Stimulated activated effector memory CD8-positive, alpha-beta T cell treated with anti-CD3 and anti-CD28 coated beads, Interleukin-12 subunit alpha, Interleukin-12 subunit beta, amount 100 ng/mL, for 72 hours (primary cell): ENCODE measurements around the gene MRPL51.

ENCODE experiments used
- ATAC-seq: fragments of 150-1000 bp; cut with Tn5 transposase; 2 replicates; pipeline ENCODE4 v1.10.0; 2021
- DNase-seq, 2 donors: peaks; one replicate each; pipeline ENCODE4 v3.0.0; 2021 to 2022; ENCODE audit warnings: low spot score in 2 of 2
- H3K27ac Mint-ChIP-seq: one replicate; pipeline ENCODE4 v1.8.0; 2022; ENCODE audit warnings: mild to moderate bottlenecking, mixed read lengths
- H3K36me3 Mint-ChIP-seq: one replicate; pipeline ENCODE4 v1.8.0; 2022; ENCODE audit warnings: mild to moderate bottlenecking, mixed read lengths
- H3K4me1 Mint-ChIP-seq: one replicate; pipeline ENCODE4 v1.8.0; 2022; ENCODE audit warnings: mixed read lengths
- H3K4me3 Mint-ChIP-seq: one replicate; pipeline ENCODE4 v1.8.0; 2022; ENCODE audit warnings: mild to moderate bottlenecking, mixed read lengths
- H3K9me3 Mint-ChIP-seq: one replicate; pipeline ENCODE4 v1.8.0; 2022; ENCODE audit warnings: mixed read lengths

Gene MRPL51

GRCh38 chr12:6444704-6445688 lies 48.1 kb downstream of the MRPL51 start, which contains the start of gene CD27:
Gene CD27, plus strand, starts transcription at chr12:6444955. Its CDS starts 141 bp downstream, at chr12:6445096.
- H3K27ac Mint-ChIP-seq: peak within 1 kb of the TSS; percentile 91
- peaks cover 39% of the 10 kb centered on the region for H3K36me3 Mint-ChIP-seq
- H3K4me3 Mint-ChIP-seq: peak within 1 kb of the TSS; percentile 87
- DNase-seq (no peak), ATAC-seq (peak; percentile 45)
- peaks cover 65% of the 10 kb centered on the region for H3K4me1 Mint-ChIP-seq
- H3K9me3 Mint-ChIP-seq: no peaks in the 10 kb centered on the region

GRCh38 chr12:6444031-6444430 lies 49.0 kb downstream of the MRPL51 start:
- DNase-seq (no peak), ATAC-seq (peak; percentile 45)
- Mint-ChIP-seq H3K36me3 (peaks cover 39% of the 10 kb centered on the region), H3K4me3 (peak overlapping the region; percentile 87), H3K9me3 (no peaks in the 10 kb centered on the region), H3K4me1 (peaks cover 65% of the 10 kb centered on the region), H3K27ac (peak overlapping the region; percentile 91)

- no peaks in the 10 kb centered on the region for H3K9me3 Mint-ChIP-seq
- peaks cover 39% of the 10 kb centered on the region for H3K36me3 Mint-ChIP-seq
- peak in 1 of 2 donors; percentile 73 for DNase-seq
- peak overlapping the region; percentile 91 for H3K27ac Mint-ChIP-seq
- peak; percentile 80 for ATAC-seq
- H3K4me1 Mint-ChIP-seq: peaks cover 69% of the 10 kb centered on the region
- H3K4me3 Mint-ChIP-seq: peak overlapping the region; percentile 87
These were observed 49.6 kb downstream of the MRPL51 start for GRCh38 chr12:6443361-6443983.

- ATAC-seq: no peak
These were observed 50.2 kb downstream of the MRPL51 start for GRCh38 chr12:6442836-6443235.

More at GRCh38 chr12:6442836-6443235, 50.2 kb downstream of the MRPL51 start:
- peaks cover 33% of the 10 kb centered on the region for H3K36me3 Mint-ChIP-seq
- peak overlapping the region; percentile 91 for H3K27ac Mint-ChIP-seq
- peaks cover 65% of the 10 kb centered on the region for H3K4me1 Mint-ChIP-seq
- no peaks in the 10 kb centered on the region for H3K9me3 Mint-ChIP-seq
- no peak for DNase-seq
- peak overlapping the region; percentile 87 for H3K4me3 Mint-ChIP-seq
